ENCODE data around the gene NEURL2.
A peak's percentile ranks its signal among the peaks of the same experiment; 100 is the strongest.
"Not testable (repeated sequence)": the region's sequence is repeated elsewhere in the genome, so short reads cannot be mapped to it uniquely, and the experiment has no call there.

Gene NEURL2

DNA sequence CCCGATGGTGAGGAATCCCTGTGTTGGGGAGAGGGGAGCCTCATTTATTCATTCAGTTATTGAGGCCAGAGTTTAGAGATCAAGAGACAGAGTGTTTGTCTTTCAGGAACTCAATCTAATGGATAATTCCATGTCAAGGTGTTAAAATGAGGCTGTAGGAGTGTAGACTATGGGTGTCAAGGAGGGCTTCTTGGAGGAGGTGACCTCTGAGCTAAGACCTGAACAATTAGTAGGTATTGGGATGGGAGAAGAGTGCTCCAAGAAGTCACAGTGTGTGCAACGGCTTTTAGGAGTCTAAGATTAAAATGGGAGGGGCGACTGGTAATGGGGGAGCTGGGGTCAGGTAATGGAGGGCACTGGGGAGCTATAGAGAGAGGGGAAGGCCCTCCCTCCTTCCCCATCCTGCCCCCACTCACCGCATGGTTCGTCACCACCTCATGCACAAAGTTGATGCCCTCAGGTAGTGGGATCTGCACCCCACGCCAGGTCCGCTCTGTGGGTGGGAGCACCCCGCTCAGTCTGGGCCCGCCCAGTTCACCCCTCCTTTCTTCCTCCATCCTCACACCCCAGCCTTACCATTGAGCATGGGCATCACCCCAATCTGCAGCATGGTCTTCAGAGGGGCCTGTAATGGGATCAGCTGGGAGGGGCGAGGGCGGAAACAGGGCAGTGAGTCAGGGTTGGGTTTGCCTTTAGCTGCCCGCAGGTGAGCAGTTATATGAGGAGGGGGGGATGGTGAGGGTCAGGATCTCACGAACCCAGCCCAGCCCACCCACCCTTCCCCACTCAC is 8.2 kb upstream of the NEURL2 start:
- DNase-seq (ENCODE audit: low spot score): no peak

DNA sequence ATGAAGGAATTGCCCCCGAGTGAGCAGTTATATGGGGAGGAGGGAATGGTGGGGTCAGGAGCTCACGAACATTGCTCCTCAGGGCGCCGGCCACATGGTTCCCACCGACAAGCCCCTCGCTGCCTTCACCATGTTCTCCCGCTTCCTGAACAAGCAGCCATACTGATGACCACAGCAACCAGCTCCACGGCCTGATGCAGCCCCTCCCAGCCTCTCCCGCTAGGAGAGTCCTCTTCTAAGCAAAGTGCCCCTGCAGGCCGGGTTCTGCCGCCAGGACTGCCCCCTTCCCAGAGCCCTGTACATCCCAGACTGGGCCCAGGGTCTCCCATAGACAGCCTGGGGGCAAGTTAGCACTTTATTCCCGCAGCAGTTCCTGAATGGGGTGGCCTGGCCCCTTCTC is 7.3 kb upstream of the NEURL2 start:
- DNase-seq (ENCODE audit: low spot score): no peak

- DNase-seq (ENCODE audit: low spot score): no peak
These were observed 6.7 kb upstream of the NEURL2 start for GRCh38 chr20:45897692-45898091.

DNA sequence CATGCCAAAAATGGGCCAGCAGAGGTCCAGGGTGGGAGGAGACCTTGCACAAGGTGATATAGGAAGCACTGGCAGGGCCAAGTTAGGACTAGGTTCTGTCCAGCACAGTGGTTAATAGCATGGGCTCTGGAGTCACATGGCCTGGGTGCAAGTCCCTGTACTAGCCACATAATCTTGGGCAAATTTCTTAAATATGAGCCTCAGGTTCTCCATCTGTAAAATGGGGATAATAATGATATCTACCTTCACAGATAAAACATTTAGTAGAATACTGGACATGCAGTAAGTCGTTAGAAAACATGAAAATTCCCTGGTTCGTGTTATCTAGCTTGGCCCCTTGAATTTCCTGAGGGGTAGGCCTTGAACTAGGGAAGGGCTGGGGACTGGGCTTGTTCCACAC is 6.3 kb upstream of the NEURL2 start:
- no peak for DNase-seq (ENCODE audit: low spot score)

- DNase-seq (ENCODE audit: low spot score): no peak
These were observed 5.7 kb upstream of the NEURL2 start for GRCh38 chr20:45896641-45897161.

GRCh38 chr20:45894797-45895196 is 3.8 kb upstream of the NEURL2 start:
- DNase-seq (ENCODE audit: low spot score): no peak

- DNase-seq (ENCODE audit: low spot score): no peak
These were observed 2.8 kb upstream of the NEURL2 start for GRCh38 chr20:45893831-45894230.

GRCh38 chr20:45892828-45893500 is 2.0 kb upstream of the NEURL2 start:
- no peak for DNase-seq (ENCODE audit: low spot score)

GRCh38 chr20:45892049-45892825 is 1.2 kb upstream of the NEURL2 start:
- DNase-seq (ENCODE audit: low spot score): peak; percentile 73

- peak; percentile 78 for DNase-seq (ENCODE audit: low spot score)
These were observed 677 bp downstream of the NEURL2 start for GRCh38 chr20:45890077-45890984.

DNA sequence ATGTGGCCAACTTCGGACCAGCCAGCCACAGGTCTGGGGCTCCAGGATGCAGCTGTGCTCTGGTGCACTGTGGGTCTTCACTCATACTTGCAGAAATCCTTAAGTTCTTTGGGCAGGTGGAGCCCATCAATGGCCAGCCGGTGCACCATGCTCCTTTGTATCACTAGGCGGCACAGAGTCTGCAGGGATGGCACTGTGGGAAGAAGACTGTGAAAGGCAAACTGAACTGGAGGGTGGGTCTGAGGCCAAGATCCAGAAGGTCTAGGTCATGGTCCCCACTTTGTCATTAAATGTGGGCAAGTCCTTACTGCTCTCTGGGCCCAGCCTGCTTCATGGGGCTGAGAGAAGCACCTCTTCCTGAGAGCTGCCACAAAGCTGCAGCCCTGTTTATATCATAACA is 2.3 kb downstream of the NEURL2 start:
- DNase-seq (ENCODE audit: low spot score): no peak

DNA sequence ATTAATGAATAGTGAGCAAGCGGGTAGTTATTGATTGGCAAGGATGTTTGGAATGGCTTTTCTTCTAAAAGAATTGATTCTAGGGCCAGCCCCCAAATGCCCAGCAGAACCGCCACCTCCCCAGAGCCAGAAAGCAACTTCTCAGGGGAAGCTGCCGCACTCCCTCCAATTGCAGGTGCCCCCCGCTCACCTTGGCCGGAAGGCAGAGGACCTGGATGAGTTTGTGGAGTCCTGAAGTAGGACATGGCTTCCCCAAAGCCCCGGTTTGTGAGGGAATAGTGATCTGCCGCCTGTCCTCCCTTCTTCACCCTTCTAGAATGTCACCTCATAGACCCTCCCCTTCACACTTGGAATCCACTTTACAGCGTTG is 3.7 kb downstream of the NEURL2 start, which contains the start of gene SPATA25:
SPATA25 (minus strand) TSS at position 277 of the 370 bp plus-strand sequence; CDS start at position 245, 32 bp downstream.
- no peak for DNase-seq (ENCODE audit: low spot score)

- DNase-seq (ENCODE audit: low spot score): no peak
These were observed 4.2 kb downstream of the NEURL2 start for GRCh38 chr20:45886590-45887345.

- DNase-seq (ENCODE audit: low spot score): no peak
These were observed 7.9 kb downstream of the NEURL2 start for GRCh38 chr20:45883100-45883469.

GRCh38 chr20:45882469-45883099 is 8.4 kb downstream of the NEURL2 start:
- DNase-seq (ENCODE audit: low spot score): no peak

- DNase-seq (ENCODE audit: low spot score): peak; percentile 99
These were observed 9.8 kb downstream of the NEURL2 start, which contains the start of gene ZSWIM1 for GRCh38 chr20:45880988-45881788. Gene ZSWIM1 (plus strand): TSS chr20:45881227. CDS start chr20:45882593, 1,366 bp downstream.

DNA sequence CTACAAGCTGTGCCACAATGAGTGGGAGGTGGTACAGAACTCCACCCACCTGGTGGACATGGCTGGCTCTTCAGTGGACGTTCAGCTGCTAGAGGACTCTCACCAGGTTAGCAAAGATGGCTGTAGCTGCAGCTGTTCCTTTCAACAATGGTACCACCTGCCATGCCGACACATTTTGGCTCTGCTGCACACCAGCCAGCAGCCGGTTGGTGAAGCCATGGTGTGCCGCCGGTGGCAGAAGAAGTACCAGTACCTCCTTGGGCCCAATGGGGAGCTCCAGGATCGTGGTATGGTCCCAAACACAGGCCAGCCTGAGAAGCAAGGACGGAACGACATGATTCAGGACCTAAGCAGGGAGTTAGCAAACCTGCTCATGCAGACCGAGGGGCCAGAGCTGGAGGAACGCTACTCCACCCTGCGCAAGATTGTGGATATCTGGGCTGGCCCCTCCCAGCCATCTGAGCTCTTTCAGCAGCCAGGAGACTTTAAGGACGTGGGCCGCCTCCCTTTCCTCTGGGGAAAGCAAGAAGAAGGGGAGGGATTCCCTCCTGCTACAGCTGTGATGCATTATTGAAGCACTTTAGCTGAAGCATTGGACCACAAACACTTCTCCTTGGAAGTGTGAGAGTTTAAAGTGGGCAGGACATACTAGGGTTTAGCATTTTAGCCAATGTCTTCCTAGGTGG is 12.8 kb downstream of the NEURL2 start:
- peak; percentile 71 for DNase-seq (ENCODE audit: low spot score)

- DNase-seq (ENCODE audit: low spot score): no peak
These were observed 16.4 kb downstream of the NEURL2 start for GRCh38 chr20:45874576-45874975.

DNA sequence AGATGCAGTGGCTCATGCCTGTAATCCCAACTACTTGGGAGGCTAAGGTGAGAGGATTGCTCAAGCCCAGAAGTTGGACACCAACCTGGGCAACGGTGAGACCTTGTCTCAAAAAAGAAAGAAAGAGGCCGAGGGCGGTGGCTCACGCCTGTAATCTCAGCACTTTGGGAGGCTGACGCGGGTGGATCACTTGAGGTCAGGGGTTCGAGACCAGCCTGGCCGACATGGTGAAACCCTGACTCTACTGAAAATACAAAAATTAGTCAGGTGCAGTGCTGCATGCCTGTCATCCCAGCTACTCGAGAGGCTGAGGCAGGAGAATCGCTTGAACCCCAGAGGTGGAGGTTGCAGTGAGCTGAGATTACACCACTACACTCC is 16.9 kb downstream of the NEURL2 start:
- DNase-seq (ENCODE audit: low spot score): not testable (repeated sequence)

All from GM03348 (cell line).